Caco-2 (cell line): ENCODE results near the gene RASL10B. TPM values are rescaled to one million over a fixed set of nuclear protein-coding genes. Genes with fewer than 3 reads are reported as not detected.

Experiments
- BruUV-seq: library from RNA; stranded (reverse); fragments of 400-500 nt; replicated peaks from 2 replicates; lab custom pipeline; 2021; lab: Mats Ljungman, UMichigan
- CTCF ChIA-PET: fragments of 300-600 bp; sonication (Branson Sonifier 250); formaldehyde crosslinking; loops from one replicate; lab custom pipeline; 2022; ENCODE audit warnings: antibody characterized with exemption; lab: Charles Lee
- POLR2A ChIA-PET: fragments of 300-600 bp; sonication (Branson Sonifier 250); formaldehyde crosslinking; loops from one replicate; lab custom pipeline; 2022; ENCODE audit warnings: antibody characterized with exemption; lab: Charles Lee
- DNase-seq, 2 experiments: peaks; one replicate each; pipeline versions ENCODE4 v3.0.0 to v3.0.0-alpha.2; 2020 to 2022
- H3K27me3 ChIP-seq: replicated peaks from 2 replicates; pipeline ENCODE4 v1.6.0; 2011; ENCODE audit warnings: low read length; ENCODE audit not compliant: control insufficient read depth, insufficient read depth
- H3K36me3 ChIP-seq: 2 replicates; pipeline ENCODE4 v1.5.1; 2011; ENCODE audit warnings: low read length; ENCODE audit not compliant: control insufficient read depth, insufficient read depth
- H3K4me1 ChIP-seq: fragments of 250-450 bp; sonication (Bioruptor Pico); 2 replicates; pipeline ENCODE4 v1.5.1; 2020; ENCODE audit warnings: mild to moderate bottlenecking
- H3K4me3 ChIP-seq: 2 replicates; pipeline ENCODE4 v1.5.1; 2011; ENCODE audit warnings: low read depth, mild to moderate bottlenecking, control low read depth, low read length
- H3K9me3 ChIP-seq: fragments of 250-450 bp; sonication (Bioruptor Pico); 2 replicates; pipeline ENCODE4 v1.5.1; 2020; ENCODE audit warnings: mild to moderate bottlenecking, moderate library complexity
- H3K27ac Mint-ChIP-seq: one replicate; pipeline ENCODE4 v1.8.0; 2022; ENCODE audit warnings: mixed read lengths; ENCODE audit not compliant: unreplicated experiment
- H3K27me3 Mint-ChIP-seq: one replicate; pipeline ENCODE4 v1.8.0; 2022; ENCODE audit warnings: mixed read lengths; ENCODE audit not compliant: insufficient read depth, unreplicated experiment
- H3K36me3 Mint-ChIP-seq: one replicate; pipeline ENCODE4 v1.8.0; 2022; ENCODE audit warnings: mild to moderate bottlenecking, mixed read lengths; ENCODE audit not compliant: insufficient read depth, unreplicated experiment
- H3K4me1 Mint-ChIP-seq: one replicate; pipeline ENCODE4 v1.8.0; 2022; ENCODE audit warnings: low read depth, mixed read lengths; ENCODE audit not compliant: unreplicated experiment
- H3K4me3 Mint-ChIP-seq: one replicate; pipeline ENCODE4 v1.8.0; 2022; ENCODE audit warnings: mild to moderate bottlenecking, moderate library complexity, mixed read lengths; ENCODE audit not compliant: unreplicated experiment
- H3K9me3 Mint-ChIP-seq: one replicate; pipeline ENCODE4 v1.8.0; 2022; ENCODE audit warnings: mixed read lengths; ENCODE audit not compliant: unreplicated experiment
- CTCF ChIP-seq, 2 experiments: fragments of 200-600 bp in 1 of 2; IDR thresholded peaks; 1 replicate in 1 of 2; 2 replicates in 1 of 2; pipeline versions ENCODE4 v1.5.1 to v1.8.0; 2011 to 2022; ENCODE audit warnings: antibody characterized with exemption in 1 of 2, control low read depth in 1 of 2, inconsistent platforms in 1 of 2, low read depth in 1 of 2, low read length in 1 of 2, mild to moderate bottlenecking in 1 of 2, moderate library complexity in 1 of 2; ENCODE audit not compliant: insufficient read depth in 1 of 2, severe bottlenecking in 1 of 2, unreplicated experiment in 1 of 2
- intact Hi-C: fragments of 100-400 bp; cut with micrococcal nuclease; formaldehyde crosslinking; loops from one replicate; pipeline ENCODE4 v1.10.0; 2022; ENCODE audit not compliant: unreplicated experiment
- total RNA-seq: library from RNA; stranded (reverse); gene quantifications from 2 replicates; pipeline ENCODE4 v1.2.3, GENCODE V29; 2022

The RASL10B gene
- total RNA-seq, 1 experiment from 2014 or later: 13.3 TPM

- H3K36me3 Mint-ChIP-seq: peaks cover 24% of the 10 kb centered on the region
- peak overlapping the region; percentile 33 for H3K4me3 Mint-ChIP-seq
- H3K27me3 ChIP-seq: no peaks in the 10 kb centered on the region
- H3K9me3 Mint-ChIP-seq: no peaks in the 10 kb centered on the region
- no peaks in the 10 kb centered on the region for H3K9me3 ChIP-seq
- POLR2A ChIA-PET: no interaction called here
- BruUV-seq: no TSS peak
- H3K27ac Mint-ChIP-seq: no peak overlapping the region
- H3K27me3 Mint-ChIP-seq: no peaks in the 10 kb centered on the region
- no peak for DNase-seq
- no peaks in the 10 kb centered on the region; the same call in 1 of the 2 replicates for H3K36me3 ChIP-seq
- H3K4me3 ChIP-seq: no peak overlapping the region
- intact Hi-C loops: no loop called here
- H3K4me1 ChIP-seq: peaks cover 7% of the 10 kb centered on the region
- TF ChIP-seq CTCF (IDR thresholded peaks at IDR 0.05; ENCODE audit: insufficient read depth in 1 of 2, low read depth in 1 of 2, low read length in 1 of 2, severe bottlenecking in 1 of 2, unreplicated experiment in 1 of 2): no peak
- CTCF ChIA-PET: no interaction called here
- peaks cover 14% of the 10 kb centered on the region for H3K4me1 Mint-ChIP-seq
Measured at GRCh38 chr17:35729405-35729833, 2.0 kb upstream of the RASL10B start.

GRCh38 chr17:35730400-35731005 lies 936 bp upstream of the RASL10B start:
- Histone ChIP-seq H3K9me3 (no peaks in the 10 kb centered on the region), H3K4me1 (peaks cover 7% of the 10 kb centered on the region), H3K4me3 (no peak overlapping the region), H3K27me3 (no peaks in the 10 kb centered on the region), H3K36me3 (no peaks in the 10 kb centered on the region; the same call in 1 of the 2 replicates)
- no TSS peak for BruUV-seq
- Mint-ChIP-seq H3K36me3 (peaks cover 13% of the 10 kb centered on the region), H3K27me3 (no peaks in the 10 kb centered on the region), H3K4me3 (peak overlapping the region; percentile 75), H3K27ac (no peak overlapping the region), H3K4me1 (peaks cover 12% of the 10 kb centered on the region), H3K9me3 (no peaks in the 10 kb centered on the region)
- TF ChIP-seq CTCF (IDR thresholded peaks at IDR 0.05; ENCODE audit: insufficient read depth in 1 of 2, low read depth in 1 of 2, low read length in 1 of 2, severe bottlenecking in 1 of 2, unreplicated experiment in 1 of 2): no peak
- intact Hi-C loops: no loop called here
- DNase-seq: no peak
- CTCF ChIA-PET: interaction anchor here (1.5 to 2.4 kb wide), 2 partner anchors 17 to 34 kb away, joined by 16 to 18 read pairs; no protein-coding TSS in a partner anchor
- POLR2A ChIA-PET: no interaction called here

DNA sequence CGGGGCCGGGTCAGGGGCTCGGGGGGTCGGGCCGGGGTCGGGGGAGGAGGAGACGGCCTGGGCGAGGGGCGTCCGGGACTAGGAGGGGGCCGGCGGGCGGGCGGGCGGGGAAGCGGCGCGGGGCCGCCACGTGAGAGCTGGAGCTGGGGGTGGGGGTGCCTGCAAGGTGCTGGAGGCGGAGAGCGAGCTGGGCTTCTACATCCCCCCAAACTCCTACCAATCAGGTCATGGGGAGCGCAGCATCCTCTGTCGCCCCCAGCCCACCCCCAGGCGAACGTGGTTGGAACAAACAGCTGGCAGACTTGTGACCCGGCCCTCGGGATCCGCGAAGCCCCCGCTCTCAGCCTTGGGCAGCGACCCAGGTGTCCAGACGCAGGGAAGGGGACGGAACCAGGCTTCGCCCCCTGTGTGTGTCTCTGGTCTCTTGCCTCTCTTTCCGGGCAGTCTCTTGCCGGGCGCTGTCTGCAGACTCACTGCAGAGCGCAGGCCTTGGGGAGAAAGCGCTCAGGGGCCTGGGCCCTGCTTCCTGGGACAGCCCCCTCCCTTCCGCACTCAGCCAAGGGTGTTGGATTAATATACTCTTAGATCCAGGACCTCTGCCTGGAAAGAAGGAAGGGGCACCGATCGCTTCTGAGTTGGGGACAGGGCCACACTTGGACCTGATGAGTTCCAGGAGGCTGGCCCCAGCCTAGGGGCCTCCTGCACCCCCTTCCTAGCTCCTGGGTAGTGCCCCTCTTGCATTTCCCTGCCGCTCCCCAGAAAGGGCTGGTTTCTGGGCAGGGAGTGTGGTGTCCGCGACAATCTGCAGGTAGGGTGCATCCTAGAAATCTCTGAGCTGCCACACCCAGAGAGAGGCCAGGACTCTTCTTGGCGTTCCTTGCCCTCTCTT lies 722 bp downstream of the RASL10B start:
- POLR2A ChIA-PET: no interaction called here
- peaks cover 6% of the 10 kb centered on the region for H3K36me3 Mint-ChIP-seq
- no peaks in the 10 kb centered on the region for H3K9me3 ChIP-seq
- peak overlapping the region; percentile 41 for H3K27ac Mint-ChIP-seq
- DNase-seq: no peak
- peaks cover 9% of the 10 kb centered on the region for H3K4me1 Mint-ChIP-seq
- intact Hi-C loops: no loop called here
- CTCF ChIA-PET: interaction anchor here (0.7 to 2.4 kb wide), 4 partner anchors 15 to 77 kb away, joined by 3 to 18 read pairs (median 10); partner anchors contain the start of gene TAF15
- TF ChIP-seq CTCF (IDR thresholded peaks at IDR 0.05; ENCODE audit: insufficient read depth in 1 of 2, low read depth in 1 of 2, low read length in 1 of 2, severe bottlenecking in 1 of 2, unreplicated experiment in 1 of 2): no peak
- BruUV-seq: no TSS peak
- H3K4me1 ChIP-seq: peaks cover 7% of the 10 kb centered on the region
- no peaks in the 10 kb centered on the region; the same call in 1 of the 2 replicates for H3K36me3 ChIP-seq
- peak overlapping the region; percentile 75 for H3K4me3 Mint-ChIP-seq
- H3K9me3 Mint-ChIP-seq: no peaks in the 10 kb centered on the region
- H3K27me3 Mint-ChIP-seq: no peaks in the 10 kb centered on the region
- no peaks in the 10 kb centered on the region for H3K27me3 ChIP-seq
- H3K4me3 ChIP-seq: peak overlapping the region; percentile 46
